Measurements from ENCODE around the gene RAD9A. TPM values are rescaled to one million over a fixed set of nuclear protein-coding genes. Genes with fewer than 3 reads are reported as not detected.
A peak's percentile ranks its signal among the peaks of the same experiment; 100 is the strongest.

The RAD9A gene
- total and polyA plus RNA-seq, 9 of the 15 experiments (the other 6 are each of a cell fraction or from before 2014, with no cell fraction given): 1.4 to 41.2 (median 16.1) TPM

GRCh38 chr11:67401495-67402191 is 9.9 kb downstream of the RAD9A start, which contains the start of gene PPP1CA (continued):
- TF ChIP-seq DLX4 (CRISPR knock-in tag; IDR thresholded peaks at IDR 0.05) (no peak), ZNF280B (CRISPR knock-in tag; IDR thresholded peaks at IDR 0.05) (no peak), DNMT1 (IDR thresholded peaks at IDR 0.05) (no peak), USF1 (CRISPR knock-in tag; IDR thresholded peaks at IDR 0.05) (0 out of 2 replicates have a peak, but pooled peaks have one; percentile 17), ZNF551 (CRISPR knock-in tag; IDR thresholded peaks at IDR 0.05) (no peak), ID3 (CRISPR knock-in tag; IDR thresholded peaks at IDR 0.05) (no peak), ID3 (tag; IDR thresholded peaks at IDR 0.05) (peak; percentile 46; the same call in 1 of the 2 replicates), ZNF655 (CRISPR knock-in tag; IDR thresholded peaks at IDR 0.05) (no peak), FOXK2 (conservative IDR thresholded peaks at IDR 0.05 in 1 of 2, IDR thresholded peaks at IDR 0.05 in 1 of 2; ENCODE audit: low read depth in 2 of 2) (0 out of 4 replicates have a peak, but pooled peaks of 1 of the 2 experiments have one; percentile 11), STAG1 (CRISPR knock-in tag; IDR thresholded peaks at IDR 0.05; ENCODE audit: borderline replicate concordance) (peak; percentile 18; the same call in 1 of the 2 replicates), TCFL5 (CRISPR knock-in tag; conservative IDR thresholded peaks at IDR 0.05) (no peak), TCF7 (IDR thresholded peaks at IDR 0.05; ENCODE audit: borderline replicate concordance) (no peak), MTF1 (CRISPR knock-in tag; IDR thresholded peaks at IDR 0.05; ENCODE audit: borderline replicate concordance) (no peak), MED1 (CRISPR knock-in tag; IDR thresholded peaks at IDR 0.05; ENCODE audit: borderline replicate concordance) (no peak), ZNF165 (CRISPR knock-in tag; IDR thresholded peaks at IDR 0.05; ENCODE audit: borderline replicate concordance) (no peak), FOXP4 (CRISPR knock-in tag; IDR thresholded peaks at IDR 0.05; ENCODE audit: borderline replicate concordance) (no peak), DMBX1 (CRISPR knock-in tag; IDR thresholded peaks at IDR 0.05; ENCODE audit: borderline replicate concordance) (0 out of 2 replicates have a peak, but pooled peaks have one; percentile 32), ZNF639 (CRISPR knock-in tag; conservative IDR thresholded peaks at IDR 0.05 in 1 of 2, IDR thresholded peaks at IDR 0.05 in 1 of 2) (peak in 1 of 2 experiments; percentile 73; a peak in 2 of 4 replicates)
